ENCODE data around the gene ZGLP1.
"Not testable (repeated sequence)": the region's sequence is repeated elsewhere in the genome, so short reads cannot be mapped to it uniquely, and the experiment has no call there.

Gene ZGLP1

DNA sequence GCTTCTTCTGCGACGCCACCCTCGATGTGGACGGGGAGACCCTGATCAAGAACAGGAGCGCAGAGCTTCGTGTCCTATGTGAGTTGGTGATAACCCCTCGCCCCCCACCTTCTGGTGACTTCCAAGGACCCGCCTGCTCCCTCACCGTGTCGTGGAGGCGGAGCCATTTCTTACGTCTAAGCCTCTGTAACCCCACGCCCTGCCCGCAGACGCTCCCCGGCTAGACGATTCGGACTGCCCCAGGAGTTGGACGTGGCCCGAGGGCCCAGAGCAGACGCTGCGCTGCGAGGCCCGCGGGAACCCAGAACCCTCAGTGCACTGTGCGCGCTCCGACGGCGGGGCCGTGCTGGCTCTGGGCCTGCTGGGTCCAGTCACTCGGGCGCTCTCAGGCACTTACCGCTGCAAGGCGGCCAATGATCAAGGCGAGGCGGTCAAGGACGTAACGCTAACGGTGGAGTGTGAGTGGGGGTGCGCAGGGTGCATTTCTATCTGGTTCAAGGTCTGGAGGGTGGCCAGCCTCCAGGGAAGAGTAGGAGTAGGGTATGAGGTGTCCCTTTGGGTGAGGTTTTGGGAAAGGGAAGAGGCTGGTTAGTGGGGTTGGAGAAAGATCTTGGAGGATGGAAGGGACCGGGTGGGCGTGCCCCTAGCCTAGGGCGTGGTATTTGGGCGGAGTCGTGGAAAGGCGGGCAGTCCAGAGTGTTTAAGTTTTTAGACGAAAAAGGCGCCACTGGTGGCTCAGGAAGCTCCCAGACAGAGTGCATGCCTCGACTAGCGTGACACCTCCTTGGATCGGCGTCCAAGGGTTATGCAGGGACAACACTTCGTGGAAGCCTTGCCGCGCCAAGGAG is 16.6 kb downstream of the ZGLP1 start:
- DNase-seq = no peak

DNA sequence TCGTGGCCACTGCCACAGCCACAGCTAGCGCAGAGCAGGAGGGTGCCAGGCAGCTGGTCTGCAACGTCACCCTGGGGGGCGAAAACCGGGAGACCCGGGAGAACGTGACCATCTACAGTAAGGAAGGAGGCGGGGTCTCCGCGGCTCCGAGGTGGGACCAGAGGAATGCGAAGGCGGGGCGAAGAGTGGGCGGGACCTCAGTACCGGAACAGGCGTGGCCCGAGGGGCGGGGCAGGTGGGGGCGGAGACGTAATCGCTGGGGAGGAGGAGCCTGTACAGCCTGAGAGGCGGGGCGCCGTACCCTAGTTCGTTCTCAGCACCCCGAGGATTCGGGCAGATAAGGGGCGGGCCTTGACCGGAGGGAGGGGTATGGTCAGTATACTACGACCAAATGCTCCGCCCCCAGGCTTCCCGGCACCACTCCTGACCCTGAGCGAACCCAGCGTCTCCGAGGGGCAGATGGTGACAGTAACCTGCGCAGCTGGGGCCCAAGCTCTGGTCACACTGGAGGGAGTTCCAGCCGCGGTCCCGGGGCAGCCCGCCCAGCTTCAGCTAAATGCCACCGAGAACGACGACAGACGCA is 17.3 kb downstream of the ZGLP1 start:
- DNase-seq = peak; percentile 67

DNA sequence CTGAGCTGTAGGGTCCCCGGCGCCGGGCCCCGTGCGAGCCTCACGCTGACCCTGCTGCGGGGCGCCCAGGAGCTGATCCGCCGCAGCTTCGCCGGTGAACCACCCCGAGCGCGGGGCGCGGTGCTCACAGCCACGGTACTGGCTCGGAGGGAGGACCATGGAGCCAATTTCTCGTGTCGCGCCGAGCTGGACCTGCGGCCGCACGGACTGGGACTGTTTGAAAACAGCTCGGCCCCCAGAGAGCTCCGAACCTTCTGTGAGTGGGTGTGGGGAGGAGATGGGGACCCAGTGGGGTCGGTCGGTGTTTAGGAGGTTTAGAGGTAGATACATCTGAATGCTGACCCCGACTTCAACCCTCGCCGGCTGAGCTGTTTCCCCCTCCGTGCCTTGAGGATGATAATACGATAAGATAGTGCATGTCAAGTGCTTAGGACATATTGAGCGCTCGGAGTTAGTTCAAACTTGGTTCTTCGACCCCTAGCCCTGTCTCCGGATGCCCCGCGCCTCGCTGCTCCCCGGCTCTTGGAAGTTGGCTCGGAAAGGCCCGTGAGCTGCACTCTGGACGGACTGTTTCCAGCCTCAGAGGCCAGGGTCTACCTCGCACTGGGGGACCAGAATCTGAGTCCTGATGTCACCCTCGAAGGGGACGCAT is 17.9 kb downstream of the ZGLP1 start:
- DNase-seq = no peak

DNA sequence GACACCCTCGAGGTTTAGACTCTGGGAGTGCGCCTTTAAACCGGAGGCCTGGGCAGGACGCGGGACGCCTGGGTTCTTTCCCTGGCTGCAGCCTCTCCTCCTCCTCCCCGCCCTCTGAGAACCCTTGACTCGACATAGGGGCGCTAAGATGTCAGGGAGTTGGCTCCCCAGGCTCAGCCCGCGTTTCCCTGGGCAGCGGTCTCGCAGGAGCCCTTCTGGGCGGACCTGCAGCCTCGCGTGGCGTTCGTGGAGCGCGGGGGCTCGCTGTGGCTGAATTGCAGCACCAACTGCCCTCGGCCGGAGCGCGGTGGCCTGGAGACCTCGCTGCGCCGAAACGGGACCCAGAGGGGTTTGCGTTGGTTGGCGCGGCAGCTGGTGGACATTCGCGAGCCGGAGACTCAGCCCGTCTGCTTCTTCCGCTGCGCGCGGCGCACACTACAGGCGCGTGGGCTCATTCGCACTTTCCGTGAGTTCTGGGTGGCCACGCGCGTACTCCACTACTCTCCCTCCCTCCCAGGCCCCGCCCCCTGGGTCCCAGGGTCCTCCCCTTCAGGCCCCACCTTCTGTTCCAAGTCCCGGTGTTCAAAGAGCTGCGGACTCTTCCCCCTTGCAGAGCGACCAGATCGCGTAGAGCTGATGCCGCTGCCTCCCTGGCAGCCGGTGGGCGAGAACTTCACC is 18.6 kb downstream of the ZGLP1 start:
- DNase-seq = peak; percentile 54

DNA sequence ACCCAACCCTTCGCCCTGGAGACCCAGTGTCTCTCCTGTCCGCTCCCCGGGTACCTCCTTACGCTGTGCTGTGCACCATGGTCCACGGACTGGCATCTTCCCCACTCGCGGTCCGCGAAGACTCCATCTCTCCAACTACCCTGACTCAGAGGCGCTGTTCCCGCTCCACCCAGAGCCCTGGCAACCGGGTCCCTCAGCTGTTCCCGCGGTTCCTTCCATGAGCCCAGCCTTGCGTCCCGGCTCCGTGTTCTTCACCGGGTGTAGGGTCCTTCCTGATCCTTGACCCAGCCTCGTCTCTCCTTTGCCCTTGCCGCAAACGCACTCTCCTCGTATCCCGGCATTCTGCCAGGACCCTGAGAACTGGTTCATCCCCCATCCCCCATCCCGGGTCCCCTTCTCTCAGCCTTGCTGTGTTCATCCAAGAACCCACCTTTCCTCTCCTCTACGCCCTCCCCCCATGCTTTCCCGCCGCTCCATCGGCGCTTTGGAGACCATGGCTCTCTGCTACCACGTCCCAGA is 19.2 kb downstream of the ZGLP1 start:
- DNase-seq = no peak

DNA sequence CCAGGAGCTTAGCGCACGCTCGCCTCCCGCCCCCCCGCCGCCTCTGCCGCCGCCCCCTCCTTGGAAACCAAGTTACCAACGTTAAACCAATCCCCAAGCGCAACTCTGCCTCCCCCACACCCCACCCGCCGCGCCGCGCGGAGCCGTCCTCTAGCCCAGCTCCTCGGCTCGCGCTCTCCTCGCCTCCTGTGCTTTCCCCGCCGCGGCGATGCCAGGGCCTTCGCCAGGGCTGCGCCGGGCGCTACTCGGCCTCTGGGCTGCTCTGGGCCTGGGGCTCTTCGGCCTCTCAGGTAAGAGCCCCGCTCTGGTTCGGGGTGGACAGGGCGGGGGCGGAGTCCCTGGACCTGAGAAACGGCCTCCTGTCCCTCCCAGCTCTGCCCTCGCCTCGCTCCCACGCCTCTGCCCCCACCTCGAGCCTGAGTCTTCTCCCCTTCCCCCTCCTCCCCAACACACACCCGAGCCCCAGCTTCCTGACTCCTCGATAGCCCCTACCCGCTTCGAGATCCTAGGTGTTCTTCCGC is 19.7 kb downstream of the ZGLP1 start, which contains the start of gene ICAM5:
Gene ICAM5 (plus strand): TSS at position 117 of the 521 bp plus-strand sequence. CDS start 92 bp downstream, at position 209.
- peak; percentile 65 for DNase-seq

DNA sequence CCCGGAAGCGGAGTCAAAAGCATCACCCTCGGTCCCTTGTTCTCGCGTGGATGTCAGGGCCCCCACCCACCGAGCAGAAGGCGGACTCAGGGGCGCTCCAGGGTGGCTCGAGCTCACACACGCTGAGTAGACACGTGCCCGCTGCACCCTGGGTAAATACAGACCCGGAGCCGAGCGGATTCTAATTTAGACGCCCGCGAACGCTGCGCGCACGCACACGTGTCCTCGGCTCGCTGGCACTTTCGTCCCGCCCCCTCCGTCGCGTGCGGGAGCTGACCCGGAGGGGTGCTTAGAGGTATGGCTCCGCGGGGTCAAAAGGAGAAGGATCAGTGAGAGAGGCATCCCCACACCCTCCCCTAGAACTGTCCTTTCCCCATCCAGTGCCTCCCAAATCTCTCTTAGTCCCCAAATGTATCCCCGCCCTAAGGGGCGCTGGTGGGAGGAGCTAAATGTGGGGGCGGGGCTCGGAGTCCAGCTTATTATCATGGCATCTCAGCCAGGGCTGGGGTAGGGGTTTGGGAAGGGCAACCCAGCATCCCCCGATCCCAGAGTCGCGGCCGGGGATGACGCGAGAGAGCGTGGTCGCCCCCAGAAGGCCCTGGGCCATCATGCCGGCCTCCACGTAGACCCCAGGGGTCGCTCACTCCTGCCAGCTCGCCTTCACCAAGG is 20.3 kb downstream of the ZGLP1 start:
- DNase-seq = peak; percentile 49

DNA sequence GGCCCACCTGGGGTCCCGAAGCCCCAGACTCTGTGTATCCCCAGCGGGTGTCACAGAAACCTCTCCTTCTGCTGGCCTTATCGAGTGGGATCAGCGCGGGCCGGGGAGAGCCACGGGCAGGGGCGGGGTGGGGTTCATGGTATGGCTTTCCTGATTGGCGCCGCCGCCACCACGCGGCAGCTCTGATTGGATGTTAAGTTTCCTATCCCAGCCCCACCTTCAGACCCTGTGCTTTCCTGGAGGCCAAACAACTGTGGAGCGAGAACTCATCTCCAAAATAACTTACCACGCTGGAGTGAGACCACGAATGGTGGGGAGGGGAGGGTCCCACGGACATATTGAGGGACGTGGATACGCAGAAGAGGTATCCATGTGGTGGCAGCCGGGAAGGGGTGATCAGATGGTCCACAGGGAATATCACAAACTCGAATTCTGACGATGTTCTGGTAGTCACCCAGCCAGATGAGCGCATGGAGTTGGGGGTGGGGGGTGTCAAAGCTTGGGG is 20.9 kb downstream of the ZGLP1 start:
- no peak for DNase-seq

DNA sequence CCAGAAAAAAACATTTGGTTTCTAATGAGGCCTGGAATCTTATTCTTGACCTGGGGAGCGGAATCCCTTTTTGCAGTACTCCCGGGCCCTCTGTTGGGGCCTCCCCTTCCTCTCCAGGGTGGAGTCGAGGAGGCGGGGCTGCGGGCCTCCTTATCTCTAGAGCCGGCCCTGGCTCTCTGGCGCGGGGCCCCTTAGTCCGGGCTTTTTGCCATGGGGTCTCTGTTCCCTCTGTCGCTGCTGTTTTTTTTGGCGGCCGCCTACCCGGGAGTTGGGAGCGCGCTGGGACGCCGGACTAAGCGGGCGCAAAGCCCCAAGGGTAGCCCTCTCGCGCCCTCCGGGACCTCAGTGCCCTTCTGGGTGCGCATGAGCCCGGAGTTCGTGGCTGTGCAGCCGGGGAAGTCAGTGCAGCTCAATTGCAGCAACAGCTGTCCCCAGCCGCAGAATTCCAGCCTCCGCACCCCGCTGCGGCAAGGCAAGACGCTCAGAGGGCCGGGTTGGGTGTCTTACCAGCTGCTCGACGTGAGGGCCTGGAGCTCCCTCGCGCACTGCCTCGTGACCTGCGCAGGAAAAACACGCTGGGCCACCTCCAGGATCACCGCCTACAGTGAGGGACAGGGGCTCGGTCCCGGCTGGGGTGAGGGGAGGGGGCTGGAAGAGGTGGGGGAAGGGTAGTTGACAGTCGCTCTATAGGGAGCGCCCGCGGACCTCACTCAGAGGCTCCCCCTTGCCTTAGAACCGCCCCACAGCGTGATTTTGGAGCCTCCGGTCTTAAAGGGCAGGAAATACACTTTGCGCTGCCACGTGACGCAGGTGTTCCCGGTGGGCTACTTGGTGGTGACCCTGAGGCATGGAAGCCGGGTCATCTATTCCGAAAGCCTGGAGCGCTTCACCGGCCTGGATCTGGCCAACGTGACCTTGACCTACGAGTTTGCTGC is 22.5 kb downstream of the ZGLP1 start, which contains the start of gene ICAM4:
Gene ICAM4 (plus strand): TSS at position 153 of the 935 bp plus-strand sequence. CDS start 58 bp downstream, at position 211.
- DNase-seq = no peak

DNA sequence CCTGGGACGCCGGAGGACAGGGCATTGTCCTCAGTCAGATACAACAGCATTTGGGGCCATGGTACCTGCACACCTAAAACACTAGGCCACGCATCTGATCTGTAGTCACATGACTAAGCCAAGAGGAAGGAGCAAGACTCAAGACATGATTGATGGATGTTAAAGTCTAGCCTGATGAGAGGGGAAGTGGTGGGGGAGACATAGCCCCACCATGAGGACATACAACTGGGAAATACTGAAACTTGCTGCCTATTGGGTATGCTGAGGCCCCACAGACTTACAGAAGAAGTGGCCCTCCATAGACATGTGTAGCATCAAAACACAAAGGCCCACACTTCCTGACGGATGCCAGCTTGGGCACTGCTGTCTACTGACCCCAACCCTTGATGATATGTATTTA is 24.2 kb downstream of the ZGLP1 start:
- no peak for DNase-seq

DNA sequence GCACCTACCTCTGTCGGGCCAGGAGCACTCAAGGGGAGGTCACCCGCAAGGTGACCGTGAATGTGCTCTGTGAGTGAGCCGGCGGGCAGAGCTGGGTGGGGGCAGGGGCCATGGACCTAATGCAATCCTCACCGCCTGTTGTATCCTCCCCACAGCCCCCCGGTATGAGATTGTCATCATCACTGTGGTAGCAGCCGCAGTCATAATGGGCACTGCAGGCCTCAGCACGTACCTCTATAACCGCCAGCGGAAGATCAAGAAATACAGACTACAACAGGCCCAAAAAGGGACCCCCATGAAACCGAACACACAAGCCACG is 24.7 kb downstream of the ZGLP1 start:
- DNase-seq = no peak

DNA sequence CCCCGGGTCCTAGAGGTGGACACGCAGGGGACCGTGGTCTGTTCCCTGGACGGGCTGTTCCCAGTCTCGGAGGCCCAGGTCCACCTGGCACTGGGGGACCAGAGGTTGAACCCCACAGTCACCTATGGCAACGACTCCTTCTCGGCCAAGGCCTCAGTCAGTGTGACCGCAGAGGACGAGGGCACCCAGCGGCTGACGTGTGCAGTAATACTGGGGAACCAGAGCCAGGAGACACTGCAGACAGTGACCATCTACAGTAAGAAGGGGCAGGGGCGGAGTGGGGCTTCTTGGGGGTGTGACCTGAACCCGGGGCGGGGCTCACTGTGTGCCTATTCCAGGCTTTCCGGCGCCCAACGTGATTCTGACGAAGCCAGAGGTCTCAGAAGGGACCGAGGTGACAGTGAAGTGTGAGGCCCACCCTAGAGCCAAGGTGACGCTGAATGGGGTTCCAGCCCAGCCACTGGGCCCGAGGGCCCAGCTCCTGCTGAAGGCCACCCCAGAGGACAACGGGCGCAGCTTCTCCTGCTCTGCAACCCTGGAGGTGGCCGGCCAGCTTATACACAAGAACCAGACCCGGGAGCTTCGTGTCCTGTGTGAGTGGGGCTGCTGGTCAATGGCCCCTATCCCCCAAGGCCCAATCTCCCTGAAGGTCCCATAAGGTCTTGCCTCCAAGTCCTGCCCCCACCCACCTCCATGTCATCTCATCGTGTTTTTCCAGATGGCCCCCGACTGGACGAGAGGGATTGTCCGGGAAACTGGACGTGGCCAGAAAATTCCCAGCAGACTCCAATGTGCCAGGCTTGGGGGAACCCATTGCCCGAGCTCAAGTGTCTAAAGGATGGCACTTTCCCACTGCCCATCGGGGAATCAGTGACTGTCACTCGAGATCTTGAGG is 25.3 kb downstream of the ZGLP1 start:
- DNase-seq = no peak

DNA sequence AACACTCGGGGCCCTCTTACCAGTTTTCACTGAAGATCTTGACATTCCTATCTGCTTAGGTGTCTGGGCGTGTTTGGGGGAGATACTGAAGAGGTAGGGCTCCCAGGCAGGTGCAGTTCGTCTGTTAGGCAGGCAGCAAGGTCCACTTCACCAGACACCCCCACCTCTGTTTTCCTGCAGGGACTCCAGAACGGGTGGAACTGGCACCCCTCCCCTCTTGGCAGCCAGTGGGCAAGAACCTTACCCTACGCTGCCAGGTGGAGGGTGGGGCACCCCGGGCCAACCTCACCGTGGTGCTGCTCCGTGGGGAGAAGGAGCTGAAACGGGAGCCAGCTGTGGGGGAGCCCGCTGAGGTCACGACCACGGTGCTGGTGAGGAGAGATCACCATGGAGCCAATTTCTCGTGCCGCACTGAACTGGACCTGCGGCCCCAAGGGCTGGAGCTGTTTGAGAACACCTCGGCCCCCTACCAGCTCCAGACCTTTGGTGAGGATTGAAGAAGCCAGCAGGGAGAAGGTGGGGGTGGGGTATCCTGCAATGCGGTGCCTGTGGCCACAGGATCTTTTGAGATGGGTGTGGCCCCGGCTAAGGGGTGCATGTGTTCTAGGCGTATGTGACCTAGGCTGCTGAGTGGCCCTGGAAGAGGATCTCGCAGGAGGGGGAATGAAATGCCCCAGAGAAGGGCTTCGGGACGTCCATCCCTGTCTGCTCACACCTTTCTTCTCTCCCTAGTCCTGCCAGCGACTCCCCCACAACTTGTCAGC is 26.1 kb downstream of the ZGLP1 start:
- DNase-seq = no peak

DNA sequence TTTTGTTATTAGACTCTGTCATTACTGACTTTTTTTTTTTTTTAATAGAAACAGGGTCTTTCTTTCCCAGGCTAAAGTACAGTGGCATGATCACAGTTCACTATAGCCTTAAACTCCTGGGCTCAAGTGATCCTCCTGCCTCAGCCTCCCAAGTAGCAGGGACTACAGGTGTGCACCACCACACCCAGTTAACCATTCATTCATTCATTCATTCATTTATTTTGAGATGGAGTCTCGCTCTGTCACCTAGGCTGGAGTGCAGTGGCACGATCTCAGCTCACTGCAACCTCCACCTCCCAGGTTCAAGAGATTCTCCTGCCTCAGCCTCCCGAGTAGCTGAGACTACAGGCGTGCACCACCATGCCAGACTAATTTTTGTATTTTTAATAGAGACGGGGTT is 27.6 kb downstream of the ZGLP1 start:
- DNase-seq = not testable (repeated sequence)

DNA sequence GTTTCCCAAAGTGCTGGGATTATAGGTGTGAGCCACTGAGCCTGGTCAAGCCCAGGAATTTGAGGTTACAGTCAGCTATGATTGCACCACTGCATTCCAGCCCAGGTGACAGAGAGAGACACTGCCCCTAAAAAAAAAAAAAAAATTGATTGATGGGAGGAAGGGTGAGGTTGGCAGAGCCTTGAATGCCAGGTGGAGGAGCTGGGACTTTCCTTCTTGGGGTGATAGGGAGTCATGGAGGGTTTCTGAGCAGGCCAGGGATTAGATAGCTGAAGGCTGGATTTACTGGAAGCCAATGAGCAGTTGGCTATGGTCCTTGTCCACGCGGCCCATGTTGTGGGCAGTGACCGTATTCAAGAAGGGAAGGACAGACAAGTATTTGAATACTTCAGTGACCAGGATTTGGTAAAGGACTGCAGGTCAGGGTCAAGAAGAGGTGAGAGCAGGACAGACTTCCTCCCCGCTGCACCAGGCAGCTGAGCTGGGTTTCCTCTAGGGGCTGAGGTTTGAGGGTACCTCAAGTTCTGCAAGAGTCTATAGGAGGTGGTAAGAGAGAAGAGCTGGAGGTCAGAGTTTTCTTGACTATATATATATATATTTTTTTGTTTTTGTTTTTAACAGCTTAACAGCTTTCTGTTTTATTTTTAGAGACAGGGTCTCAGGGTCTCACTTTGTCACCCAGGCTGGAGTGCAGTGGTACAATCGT is 29.7 kb downstream of the ZGLP1 start:
- no peak for DNase-seq

DNA sequence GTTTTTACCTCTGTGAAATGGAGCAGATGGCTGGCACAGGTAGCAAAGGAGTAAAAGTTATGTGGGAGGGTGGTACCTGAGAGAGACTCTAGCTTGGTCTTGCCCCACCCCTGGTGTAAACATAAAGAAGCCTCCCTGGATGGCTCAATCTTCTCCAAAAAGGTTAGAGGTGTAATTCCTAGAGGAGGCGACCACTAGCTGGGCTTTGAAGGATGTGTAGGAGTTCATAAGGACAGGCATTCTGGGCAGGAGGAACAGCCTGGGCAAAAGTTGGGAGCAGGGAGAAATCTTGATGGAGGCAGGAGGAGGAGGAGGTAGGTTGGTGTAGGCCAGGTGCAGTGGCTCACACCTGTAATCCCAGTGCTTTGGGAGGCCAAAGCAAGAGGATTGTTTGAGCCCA is 30.7 kb downstream of the ZGLP1 start:
- no peak for DNase-seq

DNA sequence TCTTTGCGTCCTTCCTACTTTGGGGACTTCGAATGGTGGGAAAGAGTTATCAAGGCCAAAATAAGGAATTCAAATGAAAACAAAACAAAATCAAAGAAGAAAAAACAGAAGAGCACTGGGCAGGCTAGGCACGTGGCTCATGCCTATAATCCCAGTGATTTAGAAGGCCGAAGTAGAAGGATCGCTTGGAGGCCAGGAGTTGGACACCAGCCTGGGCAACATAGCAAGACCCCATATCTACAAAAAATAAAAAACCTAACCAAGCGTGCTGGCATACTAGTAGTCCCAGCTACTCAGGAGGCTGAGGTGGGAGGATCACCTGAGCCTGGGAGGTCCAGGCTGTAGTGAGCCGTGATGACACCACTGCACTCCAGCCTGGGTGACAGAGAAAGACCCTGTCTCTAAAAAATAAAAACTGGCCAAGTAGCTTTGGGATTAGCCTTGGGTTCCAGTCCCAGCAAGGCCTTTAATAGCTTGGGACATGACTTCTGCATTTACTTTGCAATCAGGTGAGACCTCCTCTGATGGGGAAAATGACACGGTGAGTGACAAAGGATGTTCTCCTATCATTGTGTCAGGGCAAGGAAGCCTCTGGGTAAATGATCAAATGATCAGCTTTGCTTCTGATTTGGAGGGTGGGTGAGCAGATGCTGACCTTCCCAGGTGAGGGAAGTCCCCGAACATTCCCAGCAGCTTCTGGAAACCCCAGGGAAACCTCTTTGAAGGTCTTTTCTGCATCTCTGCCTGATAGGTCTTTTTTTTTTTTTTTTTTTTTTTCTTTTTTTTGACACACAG is 31.6 kb downstream of the ZGLP1 start:
- no peak for DNase-seq

DNA sequence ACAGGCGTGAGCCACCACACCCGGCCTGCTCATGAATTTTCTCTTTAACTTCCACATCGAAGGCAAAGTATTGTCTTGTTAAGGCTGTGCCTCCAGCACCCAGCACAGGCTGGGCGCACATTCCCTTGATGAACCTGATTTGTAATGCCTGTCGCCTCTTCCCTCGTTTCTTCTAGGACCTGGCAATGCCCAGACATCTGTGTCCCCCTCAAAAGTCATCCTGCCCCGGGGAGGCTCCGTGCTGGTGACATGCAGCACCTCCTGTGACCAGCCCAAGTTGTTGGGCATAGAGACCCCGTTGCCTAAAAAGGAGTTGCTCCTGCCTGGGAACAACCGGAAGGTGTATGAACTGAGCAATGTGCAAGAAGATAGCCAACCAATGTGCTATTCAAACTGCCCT is 35.0 kb downstream of the ZGLP1 start:
- no peak for DNase-seq
